Heart left ventricle (tissue), 13 donors: ENCODE results near the gene ADGRV1.

Experiments used
- CTCF ChIP-seq, 12 donors: fragments of 200-600 bp; sonication (generic) in 4 of 12; IDR thresholded peaks; one replicate each; pipeline versions ENCODE4 v1.5.0 to v1.8.0; 2018 to 2022; ENCODE audit warnings: antibody characterized with exemption in 12 of 12, mild to moderate bottlenecking in 5 of 12
- POLR2A ChIP-seq, 2 donors: fragments of 450-650 bp; IDR thresholded peaks; one replicate each; pipeline ENCODE4 v1.6.1; 2017; ENCODE audit warnings: antibody characterized with exemption in 2 of 2, mild to moderate bottlenecking in 2 of 2, moderate library complexity in 2 of 2
- donor health status: ischemic (EF 13 %, LVEDD 7.1; RV severe dilation, severe dysfunction).
- donor health status: DM: no; HTN: yes; CAD: no.
- donor health status: DM: no; HTN: no; CAD: no.
- donor health status: ischemic (EF 25% LVEDD 6.9; RV normal size, moderate dysfunction).
- donor health status: ischemic (EF 25% LVEDD 5.7; RV mildly dilated, moderate dysfunction).
- donor health status: ischemic (EF 35%, LVEDD 5.7; RV mildly dilated, moderate dysfunction).
- donor health status: nonischemic (EF 11% LVEDD 7.7; RV severe dilation, severe dysfunction).
- donor health status: DM: yes; HTN: yes; CAD: no.
- donor health status: PGD.
- donor health status: ischemic (EF 29% LVEDD 5.4; RV normal size, mild dysfunction).
- donor health status: nonischemic (EF 23%, LVEDD 6.1; RV moderate dilation, normal function).

DNA sequence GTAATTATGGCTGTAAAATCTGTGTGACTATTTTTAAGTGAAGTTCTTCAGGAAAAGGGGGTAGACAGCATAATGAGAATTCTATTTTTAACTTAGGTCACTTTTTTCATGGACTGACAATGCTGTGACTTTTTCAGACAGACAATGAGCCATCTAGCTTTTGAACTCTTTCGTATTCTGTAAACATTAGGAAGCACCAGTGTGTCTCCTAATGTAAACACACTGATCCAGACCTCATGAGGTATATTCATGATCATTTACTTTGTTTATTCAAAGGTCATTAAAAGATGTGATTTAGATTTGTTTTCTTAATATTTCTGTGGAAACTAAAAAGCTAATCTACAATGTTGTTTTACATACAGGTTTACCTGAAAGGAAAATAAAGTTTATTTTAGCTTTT is 352.6 kb downstream of the ADGRV1 start:
- TF ChIP-seq POLR2A (IDR thresholded peaks at IDR 0.05) (no peak), CTCF (IDR thresholded peaks at IDR 0.05) (no peak)
